Smooth muscle cell of the pulmonary artery (primary cell): Measurements from ENCODE around the gene RASSF4. TPM values are rescaled to one million over a fixed set of nuclear protein-coding genes. Genes with fewer than 3 reads are reported as not detected.

Experiments used
- total RNA-seq: library from RNA; depleted of rRNA; stranded (reverse); fragments of >200 nt; gene quantifications from 2 replicates; pipeline ENCODE4 v1.2.3, GENCODE V29; 2014

The RASSF4 gene
- 6.2 and 14.2 TPM in 2 replicates for total RNA-seq

GRCh38 chr10:44959247-44960087 lies at the start of gene RASSF4:
RASSF4 (plus strand) TSS chr10:44959802; CDS start chr10:44970203, 10,401 bp downstream.

GRCh38 chr10:44911081-44911540 lies 48.5 kb upstream of the RASSF4 start, which contains the start of gene TMEM72:
TMEM72 (plus strand) TSS chr10:44911337; CDS start chr10:44911513, 176 bp downstream.

GRCh38 chr10:44978570-44979280 lies 19.1 kb downstream of the RASSF4 start, which contains the start of gene DEPP1:
DEPP1 (minus strand) TSS chr10:44978809; CDS start chr10:44978030, 779 bp downstream.

GRCh38 chr10:45000752-45001380 lies 41.3 kb downstream of the RASSF4 start, which contains the start of gene ZNF22:
ZNF22 (plus strand) TSS chr10:45000923; CDS start chr10:45003369, 2,446 bp downstream.

Other genes with a start within 250 kb of the RASSF4 start
- not detected in 2 replicates for gene TMEM72, start 48.5 kb upstream of the RASSF4 start, total RNA-seq
- 88.6 and 142 TPM in 2 replicates for gene DEPP1, start 19.0 kb downstream of the RASSF4 start, total RNA-seq
- 9.5 and 10.8 TPM in 2 replicates for gene ZNF22, start 41.1 kb downstream of the RASSF4 start, total RNA-seq